Suprapubic skin (tissue), 4 donors: ENCODE results near the gene BOLA3. TPM values are rescaled to one million over a fixed set of nuclear protein-coding genes. Genes with fewer than 3 reads are reported as not detected.
"Not testable (repeated sequence)": the region's sequence is repeated elsewhere in the genome, so short reads cannot be mapped to it uniquely, and the experiment has no call there.

Source experiments
- DNase-seq, 2 donors: peaks; one replicate each; pipeline ENCODE4 v3.0.0-alpha.2; 2019; ENCODE audit warnings: low spot score in 2 of 2
- H3K27ac ChIP-seq: fragments of 200-600 bp; sonication (generic); one replicate; pipeline ENCODE4 v1.5.1; 2019
- H3K27me3 ChIP-seq: fragments of 200-600 bp; sonication (generic); one replicate; pipeline ENCODE4 v1.5.1; 2019
- H3K36me3 ChIP-seq: fragments of 200-600 bp; sonication (generic); one replicate; pipeline ENCODE4 v1.5.1; 2019
- H3K4me1 ChIP-seq: fragments of 200-600 bp; sonication (generic); one replicate; pipeline ENCODE4 v1.5.1; 2019
- H3K4me3 ChIP-seq: fragments of 200-600 bp; sonication (generic); one replicate; pipeline ENCODE4 v1.5.1; 2019; ENCODE audit warnings: mild to moderate bottlenecking
- H3K9me3 ChIP-seq: fragments of 200-600 bp; sonication (generic); one replicate; pipeline ENCODE4 v1.5.1; 2019
- CTCF ChIP-seq, 2 donors: fragments of 200-600 bp in 1 of 2; fragments of 450-650 bp in 1 of 2; sonication (generic) in 1 of 2; IDR thresholded peaks; one replicate each; pipeline ENCODE4 v1.5.1; 2016 to 2019; ENCODE audit warnings: antibody characterized with exemption in 2 of 2, mild to moderate bottlenecking in 1 of 2, moderate library complexity in 1 of 2
- EP300 ChIP-seq: sonication (generic); formaldehyde crosslinking; IDR thresholded peaks from one replicate; pipeline ENCODE4 v1.6.1; 2017; ENCODE audit warnings: antibody characterized with exemption
- POLR2A ChIP-seq, 2 donors: fragments of 450-650 bp; IDR thresholded peaks; one replicate each; pipeline ENCODE4 v1.6.1; 2017; ENCODE audit warnings: antibody characterized with exemption in 2 of 2, mild to moderate bottlenecking in 2 of 2, moderate library complexity in 2 of 2
- POLR2AphosphoS5 ChIP-seq, 3 donors: sonication (generic); formaldehyde crosslinking; IDR thresholded peaks; one replicate each; pipeline ENCODE4 v1.6.1; 2017; ENCODE audit warnings: antibody characterized with exemption in 3 of 3
- WGBS: methylation state at CpG from one replicate; pipeline ENCODE4 v1.1.5; 2018; 5-methylcytosine and 5-hydroxymethylcytosine counted together
- total RNA-seq, 4 donors: library from RNA; depleted of rRNA; stranded (reverse); fragments of >200 nt; gene quantifications; one replicate each; pipeline ENCODE4 v1.1.0, GENCODE V29; 2016

BOLA3 gene
- total RNA-seq, 4 donors from 2014 or later: 18.9 to 44.0 (median 28.1) TPM

GRCh38 chr2:74137651-74138599 lies 9.8 kb downstream of the BOLA3 start:
- Histone ChIP-seq H3K27ac (no peak overlapping the region), H3K4me1 (no peaks in the 10 kb centered on the region), H3K4me3 (no peak overlapping the region), H3K9me3 (no peaks in the 10 kb centered on the region), H3K27me3 (no peaks in the 10 kb centered on the region), H3K36me3 (peaks cover 34% of the 10 kb centered on the region)
- no peak for DNase-seq
- WGBS: 97% methylated on average over 11 of the region's 11 CpGs
- no peak for TF ChIP-seq CTCF (IDR thresholded peaks at IDR 0.05)
- TF ChIP-seq POLR2AphosphoS5 (IDR thresholded peaks at IDR 0.05): no peak
- no peak for TF ChIP-seq EP300

- Histone ChIP-seq H3K27me3 (peaks cover 11% of the 10 kb centered on the region), H3K4me1 (no peaks in the 10 kb centered on the region), H3K27ac (no peak overlapping the region), H3K9me3 (no peaks in the 10 kb centered on the region), H3K36me3 (peaks cover 20% of the 10 kb centered on the region), H3K4me3 (no peak overlapping the region)
- DNase-seq: no peak
- TF ChIP-seq CTCF (IDR thresholded peaks at IDR 0.05) (no peak), EP300 (no peak), POLR2A (IDR thresholded peaks at IDR 0.05) (no peak), POLR2AphosphoS5 (IDR thresholded peaks at IDR 0.05) (no peak)
- WGBS: 92% methylated on average over 5 of the region's 5 CpGs
These were observed 15.8 kb downstream of the BOLA3 start for GRCh38 chr2:74131901-74132300.

DNA sequence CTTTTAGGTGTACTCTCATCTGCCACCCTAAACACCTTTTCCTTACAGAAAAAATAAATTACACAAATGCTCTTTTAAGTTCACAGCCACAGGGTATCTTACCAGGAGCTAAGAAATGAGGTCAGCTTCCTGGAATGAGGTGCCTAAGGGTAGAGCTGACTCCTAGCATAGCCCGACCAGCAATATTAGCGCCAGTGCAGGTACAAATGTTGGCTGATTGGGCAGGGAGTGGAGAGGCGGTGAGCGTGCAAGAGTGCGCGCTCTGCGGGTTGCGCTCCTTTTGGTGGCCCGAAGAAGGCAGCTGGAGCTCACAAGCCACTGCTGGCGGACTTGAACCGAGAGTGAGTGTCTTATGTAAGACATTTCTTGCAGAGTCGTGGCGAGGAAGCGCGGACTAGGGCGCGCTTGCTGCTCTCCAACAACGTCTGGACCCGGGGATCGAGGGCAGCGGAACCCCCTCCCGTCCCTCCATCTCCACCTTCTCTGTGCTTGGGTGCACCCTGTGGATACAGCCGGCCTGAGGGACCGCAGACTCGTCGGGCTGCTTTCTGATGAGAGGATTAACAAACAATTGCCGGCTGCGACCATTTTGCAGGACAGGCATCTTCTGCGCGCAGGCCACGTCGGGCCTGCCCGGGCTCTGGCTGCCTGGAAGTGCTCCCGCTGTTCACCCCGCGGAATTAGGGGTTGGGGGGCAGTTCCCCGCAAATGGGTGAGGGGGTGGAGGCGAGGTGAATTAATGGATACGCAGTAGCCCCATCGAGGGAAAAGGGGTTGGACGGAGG lies 17.3 kb downstream of the BOLA3 start:
- peaks cover 11% of the 10 kb centered on the region for H3K27me3 ChIP-seq
- no peak overlapping the region for H3K4me3 ChIP-seq
- H3K27ac ChIP-seq: no peak overlapping the region
- no peak for TF ChIP-seq CTCF (IDR thresholded peaks at IDR 0.05)
- no peak for TF ChIP-seq EP300
- TF ChIP-seq POLR2AphosphoS5 (IDR thresholded peaks at IDR 0.05): no peak
- no peak for TF ChIP-seq POLR2A (IDR thresholded peaks at IDR 0.05)
- H3K36me3 ChIP-seq: peaks cover 20% of the 10 kb centered on the region
- 64% methylated on average over 41 of the region's 41 CpGs for WGBS
- no peaks in the 10 kb centered on the region for H3K4me1 ChIP-seq
- no peak for DNase-seq
- H3K9me3 ChIP-seq: no peaks in the 10 kb centered on the region

GRCh38 chr2:74128206-74128605 lies 19.5 kb downstream of the BOLA3 start:
- TF ChIP-seq POLR2A (IDR thresholded peaks at IDR 0.05) (no peak), POLR2AphosphoS5 (IDR thresholded peaks at IDR 0.05) (no peak), CTCF (IDR thresholded peaks at IDR 0.05) (no peak), EP300 (no peak)

GRCh38 chr2:74123955-74124354 lies 23.8 kb downstream of the BOLA3 start:
- not testable (repeated sequence) for DNase-seq, H3K9me3 ChIP-seq, H3K27me3 ChIP-seq, H3K36me3 ChIP-seq, H3K4me1 ChIP-seq, H3K4me3 ChIP-seq, H3K27ac ChIP-seq
- 84% methylated on average over 4 of the region's 29 CpGs for WGBS

More at GRCh38 chr2:74128206-74128605, 19.5 kb downstream of the BOLA3 start:
- H3K27me3 ChIP-seq: peaks cover 11% of the 10 kb centered on the region
- no peak for DNase-seq
- H3K4me1 ChIP-seq: no peaks in the 10 kb centered on the region
- WGBS: 88% methylated on average over 3 of the region's 3 CpGs
- H3K4me3 ChIP-seq: no peak overlapping the region
- H3K36me3 ChIP-seq: no peaks in the 10 kb centered on the region
- no peaks in the 10 kb centered on the region for H3K9me3 ChIP-seq
- no peak overlapping the region for H3K27ac ChIP-seq

- H3K4me1 ChIP-seq, H3K27me3 ChIP-seq, H3K27ac ChIP-seq, H3K36me3 ChIP-seq, H3K9me3 ChIP-seq, DNase-seq, H3K4me3 ChIP-seq: not testable (repeated sequence)
- WGBS: 100% methylated on average over 1 of the region's 1 CpG
These were observed 25.9 kb downstream of the BOLA3 start for GRCh38 chr2:74121846-74122245.
